GM21360 (cell line): ENCODE measurements around the gene UBAC2.
"Not testable (repeated sequence)": the region's sequence is repeated elsewhere in the genome, so short reads cannot be mapped to it uniquely, and the experiment has no call there.

Experiments
- ATAC-seq: cut with Tn5 transposase; IDR thresholded peaks from one replicate; pipeline ENCODE4 v1.9.1; 2021; ENCODE audit warnings: mild to moderate bottlenecking, moderate library complexity; ENCODE audit not compliant: unreplicated experiment

Gene UBAC2

GRCh38 chr13:99231721-99232120, 31.1 kb downstream of the UBAC2 start:
- peak; percentile 36 for ATAC-seq

GRCh38 chr13:99237981-99238662, 37.5 kb downstream of the UBAC2 start:
- peak; percentile 81 for ATAC-seq

GRCh38 chr13:99246100-99246499, 45.4 kb downstream of the UBAC2 start:
- no peak for ATAC-seq

GRCh38 chr13:99249178-99249577, 48.5 kb downstream of the UBAC2 start:
- ATAC-seq = not testable (repeated sequence)

- ATAC-seq = not testable (repeated sequence)
Measured at GRCh38 chr13:99249606-99250005, 49.0 kb downstream of the UBAC2 start.

GRCh38 chr13:99250982-99251825, 50.5 kb downstream of the UBAC2 start:
- ATAC-seq = no peak

GRCh38 chr13:99251921-99252320, 51.3 kb downstream of the UBAC2 start:
- no peak for ATAC-seq

GRCh38 chr13:99254830-99255229, 54.2 kb downstream of the UBAC2 start:
- no peak for ATAC-seq

- ATAC-seq = no peak
Measured at GRCh38 chr13:99255271-99255670, 54.6 kb downstream of the UBAC2 start.

- peak; percentile 33 for ATAC-seq
Measured at GRCh38 chr13:99256283-99256682, 55.6 kb downstream of the UBAC2 start.

- ATAC-seq = no peak
Measured at GRCh38 chr13:99256709-99257108, 56.1 kb downstream of the UBAC2 start.

- ATAC-seq = no peak
Measured at GRCh38 chr13:99257291-99257690, 56.6 kb downstream of the UBAC2 start.

- peak; percentile 82 for ATAC-seq
Measured at GRCh38 chr13:99258210-99258860, 57.7 kb downstream of the UBAC2 start, which contains the start of gene GPR18. GPR18 (minus strand) TSS chr13:99258379; CDS start chr13:99255872, 2,507 bp downstream.

- ATAC-seq = no peak
Measured at GRCh38 chr13:99258946-99259345, 58.3 kb downstream of the UBAC2 start.

- no peak for ATAC-seq
Measured at GRCh38 chr13:99260216-99260615, 59.6 kb downstream of the UBAC2 start.

GRCh38 chr13:99261059-99261458, 60.4 kb downstream of the UBAC2 start:
- ATAC-seq = no peak

GRCh38 chr13:99263126-99263785, 62.6 kb downstream of the UBAC2 start:
- ATAC-seq = no peak

GRCh38 chr13:99264051-99264450, 63.4 kb downstream of the UBAC2 start:
- no peak for ATAC-seq

- ATAC-seq = no peak
Measured at GRCh38 chr13:99265162-99265800, 64.6 kb downstream of the UBAC2 start.

- no peak for ATAC-seq
Measured at GRCh38 chr13:99265821-99266426, 65.3 kb downstream of the UBAC2 start.
